G401.6 (cell line): Measurements from ENCODE around the gene ENO1.

Experiments used
- FAIRE-seq: peaks from 2 replicates; lab custom pipeline; 2012; peaks lifted over from hg19 to GRCh38; lab: Jason Lieb, UNC

ENO1 gene

DNA sequence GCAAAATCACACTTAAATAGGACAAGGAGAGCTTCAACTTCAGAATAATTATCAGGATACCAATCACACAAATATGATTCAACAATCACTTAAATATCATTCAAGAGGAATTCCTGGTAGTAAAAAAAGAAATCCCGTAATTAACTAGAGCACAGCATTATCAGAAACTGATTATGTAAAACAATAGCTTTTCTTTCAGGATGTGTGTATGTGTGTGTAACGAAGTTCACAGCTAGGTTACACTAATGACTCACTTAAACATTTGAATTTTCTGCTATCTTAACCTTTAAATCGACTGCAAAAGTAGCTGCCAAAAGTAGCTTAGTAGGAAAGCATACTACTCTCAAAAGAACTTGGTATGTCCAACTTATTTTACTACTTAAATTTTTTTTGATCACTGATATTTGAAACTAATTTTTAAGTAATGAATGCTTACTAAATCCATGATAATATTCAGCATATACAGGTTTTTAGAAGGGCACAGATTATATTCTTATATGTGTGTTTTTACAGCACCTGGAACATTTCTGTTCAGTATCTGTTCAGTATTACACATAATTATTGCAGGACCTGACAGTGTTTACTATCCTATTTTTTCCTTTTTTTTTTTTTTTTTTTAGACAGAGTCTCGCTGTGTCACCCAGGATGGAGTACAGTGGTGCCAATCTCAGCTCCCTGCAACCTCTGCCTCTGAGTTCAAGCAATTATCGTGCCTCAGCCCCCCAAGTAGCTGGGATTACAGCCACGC lies 65.3 kb downstream of the ENO1 start:
- FAIRE-seq: no peak

DNA sequence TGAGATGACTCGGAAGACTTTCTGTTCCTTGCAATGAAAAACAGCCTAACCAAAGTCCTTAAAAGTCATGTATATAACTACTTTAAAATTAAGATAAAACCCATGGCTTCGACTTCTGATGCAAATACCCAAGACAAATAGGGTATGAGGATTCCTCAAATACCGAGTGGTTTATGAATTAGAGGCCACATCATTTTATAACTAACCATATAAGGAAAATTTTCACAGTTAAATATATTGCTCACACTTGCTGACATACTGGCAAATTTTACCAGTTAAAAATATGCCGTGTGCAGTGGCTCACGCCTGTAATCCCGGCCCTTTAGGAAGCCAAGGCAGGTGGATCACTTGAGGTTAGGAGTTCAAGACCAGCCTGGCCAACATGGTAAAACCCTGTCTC lies 66.4 kb downstream of the ENO1 start:
- no peak for FAIRE-seq
